Uterus (tissue), 4 donors: Measurements from ENCODE around the gene FBXO11. TPM values are rescaled to one million over a fixed set of nuclear protein-coding genes. Genes with fewer than 3 reads are reported as not detected.

ENCODE experiments used
- DNase-seq, 2 donors: peaks; one replicate each; pipeline ENCODE4 v3.0.0-alpha.2; 2019 to 2020
- H3K27ac ChIP-seq, 2 donors: fragments of 200-600 bp; sonication (generic); 1 replicate in 1 of 2; 2 replicates in 1 of 2; pipeline ENCODE4 v1.5.1; 2016 to 2018
- H3K27me3 ChIP-seq, 2 donors: fragments of 200-600 bp; sonication (generic); one replicate each; pipeline ENCODE4 v1.5.1; 2018 to 2019; ENCODE audit warnings: control low read depth in 1 of 2
- H3K36me3 ChIP-seq, 2 donors: fragments of 200-600 bp; sonication (generic); one replicate each; pipeline ENCODE4 v1.5.1; 2019; ENCODE audit warnings: control low read depth in 1 of 2
- H3K4me1 ChIP-seq, 2 donors: fragments of 200-600 bp; sonication (generic); one replicate each; pipeline ENCODE4 v1.5.1; 2018 to 2019; ENCODE audit warnings: control low read depth in 1 of 2
- H3K4me3 ChIP-seq, 2 donors: fragments of 200-600 bp; sonication (generic); 1 replicate in 1 of 2; 2 replicates in 1 of 2; pipeline ENCODE4 v1.5.1; 2018 to 2019; ENCODE audit warnings: mild to moderate bottlenecking in 1 of 2
- H3K9me3 ChIP-seq, 2 donors: fragments of 200-600 bp; sonication (generic); one replicate each; pipeline ENCODE4 v1.5.1; 2019; ENCODE audit warnings: control low read depth in 1 of 2
- POLR2A ChIP-seq, 2 donors: fragments of 450-650 bp; IDR thresholded peaks; one replicate each; pipeline ENCODE4 v1.6.1; 2016; ENCODE audit warnings: antibody characterized with exemption in 2 of 2, mild to moderate bottlenecking in 1 of 2, moderate library complexity in 1 of 2
- intact Hi-C: fragments of 100-400 bp; cut with DNase I; formaldehyde crosslinking; loops from one replicate; pipeline ENCODE4 v1.15.1; 2023; ENCODE audit warnings: low total_unique reads
- total RNA-seq, 4 donors: library from RNA; depleted of rRNA in 3 of 4; stranded (reverse); fragments of >200 nt in 3 of 4; gene quantifications; one replicate each; pipeline versions ENCODE4 v1.1.0 to v1.2.4, GENCODE V29; 2014 to 2023
- TF ChIP-seq, protein P1 (sequence below), 4 experiments: fragments of 200-600 bp in 2 of 4; fragments of 450-650 bp in 2 of 4; sonication (generic) in 2 of 4; IDR thresholded peaks; one replicate each; pipeline ENCODE4 v1.5.1; 2016 to 2019; ENCODE audit warnings: antibody characterized with exemption in 4 of 4, mild to moderate bottlenecking in 2 of 4, moderate library complexity in 1 of 4
- donor health status: DM: yes; HTN: yes; CAD: no.

The FBXO11 gene
- total RNA-seq, 4 donors from 2014 or later: 27.4 to 140 (median 67.3) TPM

DNA sequence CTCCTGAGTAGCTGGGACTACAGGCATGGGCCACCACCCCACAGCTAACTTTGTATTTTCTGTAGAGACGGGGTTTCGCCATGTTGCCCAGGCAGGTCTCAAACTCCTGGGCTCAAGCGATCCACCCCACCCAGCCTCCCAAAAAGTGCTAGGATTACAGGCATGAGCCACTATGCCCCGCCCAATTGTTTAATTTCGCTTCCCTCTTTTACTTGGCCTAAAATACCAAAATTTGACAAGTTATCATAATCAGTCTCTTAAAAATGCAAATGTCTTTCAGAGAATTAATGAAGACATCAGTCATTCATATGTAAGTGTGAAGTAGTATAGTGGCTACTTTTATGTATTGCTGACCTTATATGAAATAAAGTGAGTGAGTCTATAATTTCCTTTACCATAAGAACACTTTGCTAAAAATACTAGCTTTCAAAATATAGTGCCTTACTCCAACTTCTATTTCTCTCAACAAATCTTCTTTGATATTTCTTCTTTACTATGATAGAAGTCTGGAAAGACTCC, 9.8 kb downstream of the FBXO11 start:
- Histone ChIP-seq H3K9me3 (no peaks in the 10 kb centered on the region), H3K4me3 (no peak overlapping the region), H3K27me3 (no peaks in the 10 kb centered on the region), H3K27ac (no peak overlapping the region), H3K4me1 (peaks cover 5 to 7% of the 10 kb centered on the region in 2 donors), H3K36me3 (no peaks in the 10 kb centered on the region)
- TF ChIP-seq POLR2A (IDR thresholded peaks at IDR 0.05): no peak
- TF ChIP-seq, protein P1, sequence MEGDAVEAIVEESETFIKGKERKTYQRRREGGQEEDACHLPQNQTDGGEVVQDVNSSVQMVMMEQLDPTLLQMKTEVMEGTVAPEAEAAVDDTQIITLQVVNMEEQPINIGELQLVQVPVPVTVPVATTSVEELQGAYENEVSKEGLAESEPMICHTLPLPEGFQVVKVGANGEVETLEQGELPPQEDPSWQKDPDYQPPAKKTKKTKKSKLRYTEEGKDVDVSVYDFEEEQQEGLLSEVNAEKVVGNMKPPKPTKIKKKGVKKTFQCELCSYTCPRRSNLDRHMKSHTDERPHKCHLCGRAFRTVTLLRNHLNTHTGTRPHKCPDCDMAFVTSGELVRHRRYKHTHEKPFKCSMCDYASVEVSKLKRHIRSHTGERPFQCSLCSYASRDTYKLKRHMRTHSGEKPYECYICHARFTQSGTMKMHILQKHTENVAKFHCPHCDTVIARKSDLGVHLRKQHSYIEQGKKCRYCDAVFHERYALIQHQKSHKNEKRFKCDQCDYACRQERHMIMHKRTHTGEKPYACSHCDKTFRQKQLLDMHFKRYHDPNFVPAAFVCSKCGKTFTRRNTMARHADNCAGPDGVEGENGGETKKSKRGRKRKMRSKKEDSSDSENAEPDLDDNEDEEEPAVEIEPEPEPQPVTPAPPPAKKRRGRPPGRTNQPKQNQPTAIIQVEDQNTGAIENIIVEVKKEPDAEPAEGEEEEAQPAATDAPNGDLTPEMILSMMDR (IDR thresholded peaks at IDR 0.05): no peak
- intact Hi-C loops: no loop called here
- DNase-seq: no peak

DNA sequence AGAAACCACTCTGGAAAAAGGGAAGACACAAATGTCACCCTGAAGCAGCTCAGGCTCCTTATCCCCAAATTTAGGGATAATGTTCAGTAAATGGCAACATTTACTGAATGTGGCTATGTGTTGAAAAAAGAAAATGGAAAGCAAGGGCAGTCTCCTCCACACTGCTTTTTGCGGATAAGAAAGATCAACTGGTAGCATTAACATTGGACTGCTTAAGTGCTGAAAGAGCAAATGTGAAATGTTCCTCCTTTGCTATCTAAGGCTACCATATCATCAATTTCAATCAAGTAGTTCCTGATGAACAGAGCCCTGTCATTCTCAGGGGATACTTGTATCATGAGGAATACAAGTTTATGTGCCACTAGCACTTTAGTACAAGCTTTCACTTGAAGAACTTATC, 12.5 kb downstream of the FBXO11 start:
- H3K4me3 ChIP-seq: no peak overlapping the region
- no peaks in the 10 kb centered on the region for H3K36me3 ChIP-seq
- no peaks in the 10 kb centered on the region for H3K27me3 ChIP-seq
- no peak for TF ChIP-seq POLR2A (IDR thresholded peaks at IDR 0.05)
- TF ChIP-seq, protein P1 (IDR thresholded peaks at IDR 0.05): no peak
- no peak overlapping the region for H3K27ac ChIP-seq
- H3K4me1 ChIP-seq: peaks cover 0 to 7% of the 10 kb centered on the region in 2 donors
- DNase-seq: no peak
- H3K9me3 ChIP-seq: no peaks in the 10 kb centered on the region
- intact Hi-C loops: no loop called here

GRCh38 chr2:47892338-47892730, 14.0 kb downstream of the FBXO11 start:
- peaks cover 0 to 13% of the 10 kb centered on the region in 2 donors for H3K4me1 ChIP-seq
- H3K4me3 ChIP-seq: no peak overlapping the region
- H3K27me3 ChIP-seq: no peaks in the 10 kb centered on the region
- H3K27ac ChIP-seq: no peak overlapping the region
- H3K36me3 ChIP-seq: no peaks in the 10 kb centered on the region
- H3K9me3 ChIP-seq: no peaks in the 10 kb centered on the region
- intact Hi-C loops: no loop called here
- no peak for TF ChIP-seq POLR2A (IDR thresholded peaks at IDR 0.05)
- TF ChIP-seq, protein P1 (IDR thresholded peaks at IDR 0.05): no peak
- DNase-seq: no peak

- intact Hi-C loops: no loop called here
- Histone ChIP-seq H3K27ac (no peak overlapping the region), H3K27me3 (no peaks in the 10 kb centered on the region), H3K4me3 (no peak overlapping the region), H3K9me3 (no peaks in the 10 kb centered on the region), H3K36me3 (no peaks in the 10 kb centered on the region), H3K4me1 (peaks cover 0 to 12% of the 10 kb centered on the region in 2 donors)
- no peak for DNase-seq
- TF ChIP-seq, protein P1 (IDR thresholded peaks at IDR 0.05): no peak
- no peak for TF ChIP-seq POLR2A (IDR thresholded peaks at IDR 0.05)
Observed at GRCh38 chr2:47891369-47892337, 14.6 kb downstream of the FBXO11 start.
